ENCODE measurements around the gene SULT1A1. TPM values are rescaled to one million over a fixed set of nuclear protein-coding genes. Genes with fewer than 3 reads are reported as not detected.
"Not testable (repeated sequence)": the region's sequence is repeated elsewhere in the genome, so short reads cannot be mapped to it uniquely, and the experiment has no call there.

Gene SULT1A1
- total RNA-seq, 1 experiment from 2014 or later: 122 TPM

DNA sequence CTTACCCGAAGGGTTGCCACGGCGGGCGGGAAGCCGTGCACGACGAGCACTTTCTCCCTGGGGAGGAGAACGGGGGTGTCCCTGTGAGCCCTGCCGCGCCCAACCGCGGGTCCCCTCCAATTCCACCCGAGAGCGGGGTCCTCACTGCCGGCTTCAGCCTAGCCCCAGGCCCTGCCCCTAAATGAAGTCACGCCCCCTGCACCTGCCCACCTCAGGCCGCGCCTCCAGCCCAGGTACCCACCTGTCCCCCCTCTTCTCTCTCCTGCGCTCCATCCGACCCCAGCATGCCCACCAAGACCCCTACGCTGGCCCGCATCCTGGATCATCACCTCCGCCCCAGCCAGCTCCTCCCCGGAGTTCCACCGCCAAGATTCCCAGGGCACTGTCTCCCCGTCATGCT, 4.1 kb upstream of the SULT1A1 start:
- H3K4me3 ChIP-seq (ENCODE audit: low read length); H3K9me3 ChIP-seq (ENCODE audit: low read length); H3K27me3 ChIP-seq (ENCODE audit: low read length); H4K20me1 ChIP-seq (ENCODE audit: insufficient read depth, low read depth, low read length); H3K4me2 ChIP-seq (ENCODE audit: low read depth, low read length, poor library complexity, severe bottlenecking); H2AFZ ChIP-seq (ENCODE audit: low read length); H3K9me2 ChIP-seq (replicated peaks; ENCODE audit: insufficient read depth, low read length); H3K9ac ChIP-seq (ENCODE audit: low read length): not testable (repeated sequence)
- Histone ChIP-seq H3K27ac (ENCODE audit: low read length) (peak overlapping the region; percentile 86), H3K4me1 (ENCODE audit: low read length) (peaks cover 65% of the 10 kb centered on the region), H3K36me3 (ENCODE audit: insufficient read depth, low read length) (peaks cover 25% of the 10 kb centered on the region; the same call in 1 of the 2 replicates), H3K79me2 (ENCODE audit: low read length) (peaks cover 10% of the 10 kb centered on the region; the same call in 1 of the 2 replicates)
- DNase-seq: peak; percentile 65

DNA sequence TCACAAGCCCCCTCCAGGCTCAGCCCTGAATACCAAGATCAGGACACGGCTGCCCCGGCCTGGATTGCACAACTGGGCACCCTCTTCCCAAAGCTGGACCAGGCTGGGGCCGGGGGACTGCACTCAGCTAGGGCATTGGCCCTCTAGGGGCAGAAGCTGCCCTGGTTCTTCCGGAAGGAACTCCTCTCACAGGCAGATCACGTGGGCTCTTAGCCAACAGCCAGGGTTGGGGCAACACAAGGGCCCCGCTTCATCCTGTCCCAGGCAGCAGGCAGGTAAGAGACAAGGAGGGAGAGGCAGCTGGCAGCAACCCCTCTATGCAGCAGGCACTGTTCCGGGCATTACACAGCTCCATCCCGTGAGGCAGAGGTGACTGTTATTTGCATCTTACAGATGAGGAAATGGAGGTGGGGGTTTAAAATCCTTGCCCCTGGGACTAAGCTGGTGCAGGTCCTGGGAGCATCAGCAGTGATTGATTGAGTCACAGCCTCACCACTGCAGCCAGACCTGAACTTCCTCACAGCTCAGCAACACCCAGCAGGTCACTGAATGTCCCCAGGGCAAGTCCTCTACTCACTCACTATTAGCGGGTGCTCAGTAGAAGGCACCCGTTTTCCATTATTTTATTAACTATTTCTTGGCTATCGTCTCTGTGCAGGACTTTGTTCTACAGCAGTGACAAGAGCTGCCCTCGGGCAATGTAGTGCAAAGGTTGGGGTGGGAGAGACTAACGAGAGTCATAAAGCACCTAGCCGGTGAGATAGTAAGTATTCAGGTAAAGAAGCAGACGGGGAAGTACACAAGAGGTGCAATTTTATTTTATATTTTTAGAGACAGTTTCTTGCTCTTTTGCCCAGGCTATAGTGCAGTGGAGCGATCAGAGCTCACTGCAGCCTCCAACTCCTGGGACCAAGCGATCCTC, 2.8 kb upstream of the SULT1A1 start:
- not testable (repeated sequence) for DNase-seq; H3K27me3 ChIP-seq (ENCODE audit: low read length); H3K27ac ChIP-seq (ENCODE audit: low read length); H2AFZ ChIP-seq (ENCODE audit: low read length); H3K9me2 ChIP-seq (replicated peaks; ENCODE audit: insufficient read depth, low read length); H4K20me1 ChIP-seq (ENCODE audit: insufficient read depth, low read depth, low read length); H3K4me3 ChIP-seq (ENCODE audit: low read length); H3K9ac ChIP-seq (ENCODE audit: low read length); H3K9me3 ChIP-seq (ENCODE audit: low read length); H3K4me2 ChIP-seq (ENCODE audit: low read depth, low read length, poor library complexity, severe bottlenecking)
- Histone ChIP-seq H3K36me3 (ENCODE audit: insufficient read depth, low read length) (peaks cover 20% of the 10 kb centered on the region; the same call in 1 of the 2 replicates), H3K79me2 (ENCODE audit: low read length) (peaks cover 10% of the 10 kb centered on the region; the same call in 1 of the 2 replicates), H3K4me1 (ENCODE audit: low read length) (peaks cover 52% of the 10 kb centered on the region)

DNA sequence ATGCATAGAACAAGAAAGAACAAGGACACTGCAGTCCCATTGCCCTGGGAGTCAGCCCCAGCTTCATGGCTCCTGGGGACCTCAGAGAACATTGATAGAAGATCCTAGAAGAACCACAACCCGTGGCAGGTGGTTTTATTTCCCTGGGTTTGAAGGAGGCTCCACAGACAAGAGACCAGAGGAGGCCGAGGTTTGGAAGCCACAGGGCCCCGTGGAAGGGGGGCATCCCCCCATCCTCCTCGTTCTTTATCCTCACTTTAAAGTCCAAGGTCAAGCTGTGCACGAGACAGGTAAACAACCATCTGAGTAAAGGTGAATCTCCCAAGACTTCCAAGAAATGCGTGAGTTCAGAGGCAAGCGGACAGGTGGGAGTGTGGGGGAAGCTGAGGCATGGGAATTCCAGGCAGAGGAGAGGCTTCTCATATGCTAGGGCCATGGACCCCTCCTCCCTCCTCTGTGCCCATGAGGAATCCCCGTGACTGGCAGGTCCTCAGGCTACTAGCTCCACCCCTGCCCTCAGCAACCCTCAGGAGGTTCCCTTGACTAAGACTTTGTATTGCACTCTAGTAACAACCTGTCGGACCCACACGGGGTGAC, 849 bp upstream of the SULT1A1 start:
- Histone ChIP-seq H3K27me3 (ENCODE audit: low read length) (no peaks in the 10 kb centered on the region), H3K4me3 (ENCODE audit: low read length) (no peak overlapping the region), H3K79me2 (ENCODE audit: low read length) (peaks cover 10% of the 10 kb centered on the region; the same call in 1 of the 2 replicates), H4K20me1 (ENCODE audit: insufficient read depth, low read depth, low read length) (no peaks in the 10 kb centered on the region), H3K4me1 (ENCODE audit: low read length) (peaks cover 34% of the 10 kb centered on the region), H3K9me2 (replicated peaks; ENCODE audit: insufficient read depth, low read length) (no peaks in the 10 kb centered on the region), H3K9ac (ENCODE audit: low read length) (peak overlapping the region; percentile 47), H3K9me3 (ENCODE audit: low read length) (no peaks in the 10 kb centered on the region), H3K27ac (ENCODE audit: low read length) (peak overlapping the region; percentile 91), H3K36me3 (ENCODE audit: insufficient read depth, low read length) (peaks cover 12% of the 10 kb centered on the region; the same call in 1 of the 2 replicates), H2AFZ (ENCODE audit: low read length) (no peak overlapping the region), H3K4me2 (ENCODE audit: low read depth, low read length, poor library complexity, severe bottlenecking) (peak overlapping the region; percentile 36)
- DNase-seq: peak; percentile 61

DNA sequence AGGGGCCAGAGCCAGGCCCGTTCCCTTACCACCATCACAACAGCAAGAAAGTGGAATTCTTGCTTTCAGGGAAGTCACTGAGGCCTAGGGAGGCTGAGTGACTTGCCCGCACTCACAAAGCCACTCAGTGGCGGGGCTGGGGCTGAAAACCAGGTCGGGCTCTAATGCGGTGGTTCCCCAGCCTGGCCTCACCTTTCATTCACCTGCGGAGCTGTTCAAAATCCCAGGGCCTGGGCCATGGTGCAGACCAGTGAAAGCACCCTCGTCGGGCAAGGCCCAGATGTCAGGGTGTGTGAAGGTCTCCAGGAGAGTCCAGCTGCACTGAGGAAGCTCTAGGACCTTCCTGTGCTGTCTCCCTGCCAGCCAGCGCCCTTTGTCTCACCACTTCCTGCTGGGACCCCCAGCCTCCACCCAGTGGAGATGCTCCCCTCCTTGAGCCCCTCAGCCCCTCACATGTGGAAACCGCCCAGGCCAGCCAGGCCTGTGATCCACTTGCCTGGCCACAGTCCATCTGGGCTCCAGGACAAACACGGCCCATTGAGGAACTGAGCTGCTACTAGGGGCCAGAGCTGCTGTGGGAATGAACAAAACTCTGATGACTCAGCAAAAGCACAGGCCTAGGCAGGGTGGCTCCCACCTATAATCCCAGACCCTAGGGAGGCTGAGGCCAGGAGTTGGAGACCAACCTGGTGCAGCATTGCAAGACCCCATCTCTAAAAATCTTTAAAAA, 812 bp downstream of the SULT1A1 start:
- not testable (repeated sequence) for H4K20me1 ChIP-seq (ENCODE audit: insufficient read depth, low read depth, low read length); DNase-seq; H3K9me2 ChIP-seq (replicated peaks; ENCODE audit: insufficient read depth, low read length); H3K9ac ChIP-seq (ENCODE audit: low read length); H3K27me3 ChIP-seq (ENCODE audit: low read length); H3K4me3 ChIP-seq (ENCODE audit: low read length); H3K4me2 ChIP-seq (ENCODE audit: low read depth, low read length, poor library complexity, severe bottlenecking); H2AFZ ChIP-seq (ENCODE audit: low read length); H3K9me3 ChIP-seq (ENCODE audit: low read length)
- peaks cover 10% of the 10 kb centered on the region; the same call in 1 of the 2 replicates for H3K79me2 ChIP-seq (ENCODE audit: low read length)
- H3K27ac ChIP-seq (ENCODE audit: low read length): peak overlapping the region; percentile 91
- H3K36me3 ChIP-seq (ENCODE audit: insufficient read depth, low read length): peaks cover 12% of the 10 kb centered on the region; the same call in 1 of the 2 replicates
- peaks cover 34% of the 10 kb centered on the region for H3K4me1 ChIP-seq (ENCODE audit: low read length)

DNA sequence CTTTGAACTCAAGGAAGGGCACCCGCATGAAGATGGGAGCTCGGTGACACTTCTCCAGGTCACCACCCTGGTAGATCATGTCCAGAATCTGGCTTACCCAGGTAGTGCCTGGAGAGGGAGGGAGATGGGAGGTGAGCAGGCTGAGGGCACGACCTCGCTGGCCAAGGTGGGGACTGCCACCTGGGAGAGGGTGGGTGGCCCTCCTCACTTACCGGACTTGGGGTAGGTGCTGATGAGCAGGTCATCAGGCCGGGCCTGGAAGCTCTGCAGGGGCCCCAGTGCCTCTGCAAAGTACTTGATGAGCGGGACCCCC, 1.4 kb downstream of the SULT1A1 start:
- Histone ChIP-seq H3K4me1 (ENCODE audit: low read length) (peaks cover 37% of the 10 kb centered on the region), H3K36me3 (ENCODE audit: insufficient read depth, low read length) (peaks cover 12% of the 10 kb centered on the region; the same call in 1 of the 2 replicates), H3K79me2 (ENCODE audit: low read length) (peaks cover 10% of the 10 kb centered on the region; the same call in 1 of the 2 replicates)
- H3K27me3 ChIP-seq (ENCODE audit: low read length); H3K4me2 ChIP-seq (ENCODE audit: low read depth, low read length, poor library complexity, severe bottlenecking); H4K20me1 ChIP-seq (ENCODE audit: insufficient read depth, low read depth, low read length); H3K9me2 ChIP-seq (replicated peaks; ENCODE audit: insufficient read depth, low read length); H3K9me3 ChIP-seq (ENCODE audit: low read length); H3K9ac ChIP-seq (ENCODE audit: low read length); DNase-seq; H3K4me3 ChIP-seq (ENCODE audit: low read length); H2AFZ ChIP-seq (ENCODE audit: low read length); H3K27ac ChIP-seq (ENCODE audit: low read length): not testable (repeated sequence)

DNA sequence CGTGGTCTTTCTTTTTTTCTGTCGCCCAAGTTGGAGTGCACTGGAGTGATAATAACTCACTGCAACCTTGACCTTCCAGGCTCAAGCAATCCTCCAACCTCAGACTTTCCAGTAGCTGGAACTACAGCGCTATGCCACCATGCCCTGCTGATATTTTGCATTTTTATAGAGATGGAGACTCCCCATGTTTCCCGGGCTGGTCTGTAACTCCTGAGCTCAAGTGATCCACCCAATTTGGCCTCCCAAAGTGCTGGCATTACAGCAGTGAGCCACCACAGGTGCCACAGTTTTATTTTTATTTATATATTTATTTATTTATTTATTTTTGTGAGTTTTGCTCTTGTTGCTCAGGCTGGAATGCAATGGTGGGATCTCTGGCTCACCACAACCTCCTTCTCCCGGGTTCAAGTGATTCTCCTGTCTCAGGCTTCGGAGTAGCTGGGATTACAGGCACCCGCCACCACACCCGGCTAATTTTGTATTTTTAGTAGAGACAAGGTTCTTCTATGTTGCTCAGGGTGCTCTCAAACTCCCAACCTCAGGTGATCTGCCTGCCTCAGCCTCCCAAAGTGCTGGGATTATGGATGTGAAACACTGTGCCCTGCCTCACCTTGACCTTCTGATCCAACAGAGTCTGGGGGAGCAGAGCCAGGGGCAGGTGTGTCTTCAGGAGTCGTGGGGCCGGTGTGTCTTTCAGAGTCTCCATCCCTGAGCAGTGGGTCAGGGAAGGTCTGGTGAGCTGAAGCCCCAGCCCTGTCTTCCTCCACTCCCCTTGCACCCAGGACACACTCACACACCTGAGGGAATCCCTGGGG, 2.0 kb downstream of the SULT1A1 start:
- not testable (repeated sequence) for H3K4me2 ChIP-seq (ENCODE audit: low read depth, low read length, poor library complexity, severe bottlenecking); H3K9ac ChIP-seq (ENCODE audit: low read length); H4K20me1 ChIP-seq (ENCODE audit: insufficient read depth, low read depth, low read length); H3K9me3 ChIP-seq (ENCODE audit: low read length); H2AFZ ChIP-seq (ENCODE audit: low read length); H3K9me2 ChIP-seq (replicated peaks; ENCODE audit: insufficient read depth, low read length); H3K27me3 ChIP-seq (ENCODE audit: low read length); H3K4me3 ChIP-seq (ENCODE audit: low read length)
- peak overlapping the region; percentile 37; the same call in 1 of the 2 replicates for H3K27ac ChIP-seq (ENCODE audit: low read length)
- peaks cover 42% of the 10 kb centered on the region for H3K4me1 ChIP-seq (ENCODE audit: low read length)
- H3K36me3 ChIP-seq (ENCODE audit: insufficient read depth, low read length): peaks cover 12% of the 10 kb centered on the region; the same call in 1 of the 2 replicates
- DNase-seq: peak; percentile 49
- peaks cover 10% of the 10 kb centered on the region; the same call in 1 of the 2 replicates for H3K79me2 ChIP-seq (ENCODE audit: low read length)

DNA sequence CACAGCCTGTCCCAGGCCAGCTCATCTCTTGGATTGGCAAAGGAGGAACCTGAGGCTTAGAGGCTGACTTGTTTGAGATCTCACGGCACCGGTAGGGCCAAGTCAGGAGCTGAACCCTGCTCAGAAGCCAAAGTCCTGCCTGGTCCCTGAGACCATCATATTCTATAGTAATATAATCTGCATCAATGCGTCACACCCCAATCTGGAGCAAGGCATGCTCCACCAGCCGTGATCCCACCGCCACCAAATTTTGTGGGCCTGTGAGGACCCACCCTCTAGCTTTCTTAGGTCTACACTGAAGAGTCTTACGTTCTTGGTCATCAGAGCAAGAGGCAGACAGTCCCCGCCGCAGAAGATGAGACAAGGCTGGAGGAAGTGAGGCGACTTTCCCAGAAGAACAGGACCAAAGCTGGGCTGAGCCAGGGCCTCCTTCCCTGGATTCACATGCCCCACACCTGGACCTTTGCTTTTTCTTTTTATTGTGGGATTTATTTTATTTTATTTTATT, 2.7 kb downstream of the SULT1A1 start:
- no peaks in the 10 kb centered on the region for H4K20me1 ChIP-seq (ENCODE audit: insufficient read depth, low read depth, low read length)
- no peak overlapping the region for H3K4me2 ChIP-seq (ENCODE audit: low read depth, low read length, poor library complexity, severe bottlenecking)
- peaks cover 10% of the 10 kb centered on the region; the same call in 1 of the 2 replicates for H3K79me2 ChIP-seq (ENCODE audit: low read length)
- H3K9me2 ChIP-seq (replicated peaks; ENCODE audit: insufficient read depth, low read length): no peaks in the 10 kb centered on the region
- H3K4me1 ChIP-seq (ENCODE audit: low read length): peaks cover 47% of the 10 kb centered on the region
- H3K27ac ChIP-seq (ENCODE audit: low read length): peak overlapping the region; percentile 37; the same call in 1 of the 2 replicates
- peak; percentile 49 for DNase-seq
- H3K36me3 ChIP-seq (ENCODE audit: insufficient read depth, low read length): peaks cover 12% of the 10 kb centered on the region; the same call in 1 of the 2 replicates
- H3K27me3 ChIP-seq (ENCODE audit: low read length): no peaks in the 10 kb centered on the region
- no peak overlapping the region for H3K9ac ChIP-seq (ENCODE audit: low read length)
- no peaks in the 10 kb centered on the region for H3K9me3 ChIP-seq (ENCODE audit: low read length)
- H2AFZ ChIP-seq (ENCODE audit: low read length): no peak overlapping the region
- H3K4me3 ChIP-seq (ENCODE audit: low read length): no peak overlapping the region
